CD14-positive monocyte (primary cell): ENCODE results near the gene CCDC89. TPM values are rescaled to one million over a fixed set of nuclear protein-coding genes. Genes with fewer than 3 reads are reported as not detected.

Experiments used
- DNase-seq, 3 donors: peaks; one replicate each; pipeline ENCODE4 v3.0.0-alpha.2; 2011 to 2022
- H2AFZ ChIP-seq: 2 replicates; pipeline ENCODE4 v1.6.0; 2012; ENCODE audit warnings: mild to moderate bottlenecking, low read depth, low read length, inconsistent platforms; ENCODE audit not compliant: insufficient read depth, poor library complexity, severe bottlenecking
- H3K27ac ChIP-seq, 2 donors: 1 replicate in 1 of 2; 2 replicates in 1 of 2; pipeline ENCODE4 v1.5.1; 2012 to 2013; ENCODE audit warnings: low read length in 2 of 2, control low read depth in 1 of 2, inconsistent platforms in 1 of 2, low read depth in 1 of 2, mild to moderate bottlenecking in 1 of 2
- H3K27me3 ChIP-seq, 2 donors: one replicate each; pipeline versions ENCODE4 v1.6.0 to v1.6.1; 2011 to 2013; ENCODE audit warnings: low read length in 2 of 2; ENCODE audit not compliant: control insufficient read depth in 2 of 2, insufficient read depth in 2 of 2
- H3K36me3 ChIP-seq, 2 donors: replicated peaks in 1 of 2; 1 replicate in 1 of 2; 2 replicates in 1 of 2; pipeline versions ENCODE4 v1.5.1 to v1.6.1; 2012 to 2013; ENCODE audit warnings: low read length in 2 of 2, control low read depth in 1 of 2, inconsistent platforms in 1 of 2, mild to moderate bottlenecking in 1 of 2; ENCODE audit not compliant: insufficient read depth in 2 of 2, control insufficient read depth in 1 of 2
- H3K4me1 ChIP-seq, 2 donors: 1 replicate in 1 of 2; 2 replicates in 1 of 2; pipeline versions ENCODE4 v1.5.1 to v1.6.1; 2012 to 2013; ENCODE audit warnings: low read length in 2 of 2, control low read depth in 1 of 2, inconsistent platforms in 1 of 2, mild to moderate bottlenecking in 1 of 2, moderate library complexity in 1 of 2; ENCODE audit not compliant: insufficient read depth in 2 of 2, control insufficient read depth in 1 of 2
- H3K4me2 ChIP-seq: replicated peaks from 2 replicates; pipeline ENCODE3; 2012; ENCODE audit warnings: low read length, moderate library complexity, mild to moderate bottlenecking; ENCODE audit not compliant: poor library complexity, severe bottlenecking; ENCODE audit errors: extremely low read depth
- H3K4me3 ChIP-seq, 3 experiments: fragments of 200-600 bp in 1 of 3; sonication (generic) in 1 of 3; replicated peaks in 1 of 3; 1 replicate in 2 of 3; 2 replicates in 1 of 3; pipeline ENCODE4 v1.5.1; 2011 to 2013; ENCODE audit warnings: low read length in 3 of 3, mild to moderate bottlenecking in 3 of 3, control low read depth in 2 of 3, low read depth in 2 of 3, inconsistent platforms in 1 of 3, moderate library complexity in 1 of 3
- H3K79me2 ChIP-seq: 2 replicates; pipeline ENCODE4 v1.6.0; 2012; ENCODE audit warnings: mild to moderate bottlenecking, control low read depth, inconsistent platforms, low read length, moderate library complexity; ENCODE audit not compliant: insufficient read depth
- H3K9ac ChIP-seq: 2 replicates; pipeline ENCODE4 v1.6.0; 2017; ENCODE audit warnings: low read length, mild to moderate bottlenecking; ENCODE audit not compliant: insufficient read depth, poor library complexity, severe bottlenecking
- H3K9me3 ChIP-seq, 2 donors: replicated peaks in 1 of 2; 1 replicate in 1 of 2; 2 replicates in 1 of 2; pipeline versions ENCODE4 v1.5.1 to v1.6.1; 2012 to 2013; ENCODE audit warnings: low read length in 2 of 2, control low read depth in 1 of 2; ENCODE audit not compliant: control insufficient read depth in 1 of 2, insufficient read depth in 1 of 2
- H4K20me1 ChIP-seq: 2 replicates; pipeline ENCODE4 v1.6.0; 2012; ENCODE audit warnings: mild to moderate bottlenecking, low read length, control low read depth, moderate library complexity; ENCODE audit not compliant: insufficient read depth
- H3K27ac Mint-ChIP-seq, 7 donors: one replicate each; pipeline ENCODE4 v1.8.0; 2020; ENCODE audit warnings: mild to moderate bottlenecking in 7 of 7, mixed read lengths in 7 of 7, moderate library complexity in 6 of 7, inconsistent platforms in 2 of 7
- H3K27me3 Mint-ChIP-seq, 3 donors: one replicate each; pipeline ENCODE4 v1.8.0; 2021 to 2022; ENCODE audit warnings: low read depth in 3 of 3, mild to moderate bottlenecking in 3 of 3, mixed read lengths in 3 of 3, moderate library complexity in 3 of 3, inconsistent platforms in 1 of 3
- H3K36me3 Mint-ChIP-seq, 2 donors: one replicate each; pipeline ENCODE4 v1.8.0; 2020; ENCODE audit warnings: mixed read lengths in 2 of 2, inconsistent platforms in 1 of 2, mild to moderate bottlenecking in 1 of 2
- H3K4me1 Mint-ChIP-seq: one replicate; pipeline ENCODE4 v1.8.0; 2020; ENCODE audit warnings: mild to moderate bottlenecking, mixed read lengths
- H3K4me3 Mint-ChIP-seq, 2 donors: one replicate each; pipeline ENCODE4 v1.8.0; 2020; ENCODE audit warnings: mild to moderate bottlenecking in 2 of 2, mixed read lengths in 2 of 2, moderate library complexity in 1 of 2
- H3K9me3 Mint-ChIP-seq, 7 donors: one replicate each; pipeline ENCODE4 v1.8.0; 2020 to 2022; ENCODE audit warnings: mixed read lengths in 7 of 7, mild to moderate bottlenecking in 6 of 7, moderate library complexity in 6 of 7, inconsistent platforms in 2 of 7
- CTCF ChIP-seq: fragments of 200-600 bp; IDR thresholded peaks from one replicate; pipeline ENCODE4 v1.8.0; 2022; ENCODE audit warnings: antibody characterized with exemption, mild to moderate bottlenecking
- WGBS: methylation state at CpG from one replicate; pipeline ENCODE4 v1.1.5; 2013; ENCODE audit warnings: missing lambda C conversion rate; ENCODE audit not compliant: insufficient coverage; 5-methylcytosine and 5-hydroxymethylcytosine counted together
- intact Hi-C, 2 donors: fragments of 100-400 bp; cut with micrococcal nuclease; formaldehyde crosslinking; loops; one replicate each; pipeline versions ENCODE4 v1.15.0 to v1.15.1; 2023
- polyA plus RNA-seq, 3 donors: library from polyadenylated mRNA; depleted of rRNA in 1 of 3; unstranded in 2 of 3; stranded (reverse) in 1 of 3; fragments of 300-500 nt in 2 of 3; fragments of >200 nt in 1 of 3; fragmentation: Illumina TruSeq in 2 of 3; gene quantifications; 1 replicate in 2 of 3; 2 replicates in 1 of 3; pipeline ENCODE4 v1.2.3, GENCODE V29; 2012 to 2021

The CCDC89 gene
- polyA plus RNA-seq, 3 donors = not detected

GRCh38 chr11:85680897-85681296, 5.1 kb downstream of the CCDC89 start:
- H3K27ac Mint-ChIP-seq = no peak overlapping the region
- intact Hi-C loops = no loop called here
- H3K27me3 Mint-ChIP-seq = peaks cover 0 to 3% (median 0%) of the 10 kb centered on the region in 3 donors
- peaks cover 0 to 7% of the 10 kb centered on the region in 2 donors for H3K4me1 ChIP-seq
- H3K9ac ChIP-seq = no peak overlapping the region
- H4K20me1 ChIP-seq = no peaks in the 10 kb centered on the region
- no peak overlapping the region for H3K4me2 ChIP-seq
- H2AFZ ChIP-seq = no peak overlapping the region
- no CpG with 5 or more reads among the region's 1 CpG for WGBS
- H3K27ac ChIP-seq = no peak overlapping the region
- H3K9me3 ChIP-seq = no peaks in the 10 kb centered on the region
- H3K27me3 ChIP-seq = no peaks in the 10 kb centered on the region
- no peak for DNase-seq
- H3K79me2 ChIP-seq = no peaks in the 10 kb centered on the region
- H3K9me3 Mint-ChIP-seq = no peaks in the 10 kb centered on the region
- no peaks in the 10 kb centered on the region for H3K36me3 Mint-ChIP-seq
- no peak overlapping the region for H3K4me3 ChIP-seq
- no peak for TF ChIP-seq CTCF
- H3K4me1 Mint-ChIP-seq = peaks cover 15% of the 10 kb centered on the region
- H3K36me3 ChIP-seq = no peaks in the 10 kb centered on the region
- H3K4me3 Mint-ChIP-seq = no peak overlapping the region

- Mint-ChIP-seq H3K27me3 (peaks cover 0 to 3% (median 3%) of the 10 kb centered on the region in 3 donors), H3K27ac (no peak overlapping the region), H3K9me3 (no peaks in the 10 kb centered on the region), H3K4me3 (no peak overlapping the region), H3K4me1 (peaks cover 15% of the 10 kb centered on the region), H3K36me3 (no peaks in the 10 kb centered on the region)
- TF ChIP-seq CTCF = no peak
- Histone ChIP-seq H3K79me2 (no peaks in the 10 kb centered on the region), H3K27ac (no peak overlapping the region), H3K36me3 (no peaks in the 10 kb centered on the region), H2AFZ (no peak overlapping the region), H3K9ac (no peak overlapping the region), H3K4me3 (no peak overlapping the region), H3K4me2 (no peak overlapping the region), H4K20me1 (no peaks in the 10 kb centered on the region), H3K27me3 (no peaks in the 10 kb centered on the region), H3K4me1 (peaks cover 0 to 7% of the 10 kb centered on the region in 2 donors), H3K9me3 (no peaks in the 10 kb centered on the region)
- WGBS = 100% methylated on average over 1 of the region's 4 CpGs
- intact Hi-C loops = no loop called here
- no peak for DNase-seq
Measured at GRCh38 chr11:85679576-85679975, 6.4 kb downstream of the CCDC89 start.
